Activated naive CD4-positive, alpha-beta T cell treated with anti-CD3 and anti-CD28 coated beads for 36 hours (primary cell): ENCODE data around the gene REV1. TPM values are rescaled to one million over a fixed set of nuclear protein-coding genes. Genes with fewer than 3 reads are reported as not detected.
"Not testable (repeated sequence)": the region's sequence is repeated elsewhere in the genome, so short reads cannot be mapped to it uniquely, and the experiment has no call there.

Source experiments
- CTCF ChIA-PET: fragments of 350-600 bp; sonication (Branson Sonifier 250); formaldehyde crosslinking; loops from one replicate; lab custom pipeline; 2021; ENCODE audit warnings: antibody characterized with exemption; lab: Charles Lee
- DNase-seq: peaks from one replicate; pipeline ENCODE4 v3.0.0-alpha.2; 2020
- H3K27ac Mint-ChIP-seq: one replicate; pipeline ENCODE4 v1.8.0; 2021; ENCODE audit warnings: mild to moderate bottlenecking, mixed read lengths
- H3K27me3 Mint-ChIP-seq: one replicate; pipeline ENCODE4 v1.8.0; 2021; ENCODE audit warnings: low read depth, mixed read lengths
- H3K36me3 Mint-ChIP-seq: one replicate; pipeline ENCODE4 v1.8.0; 2021; ENCODE audit warnings: low read depth, mixed read lengths
- H3K4me1 Mint-ChIP-seq: one replicate; pipeline ENCODE4 v1.8.0; 2021; ENCODE audit warnings: low read depth, mixed read lengths
- H3K4me3 Mint-ChIP-seq: one replicate; pipeline ENCODE4 v1.8.0; 2021; ENCODE audit warnings: mild to moderate bottlenecking, moderate library complexity, mixed read lengths
- H3K9me3 Mint-ChIP-seq: one replicate; pipeline ENCODE4 v1.8.0; 2021; ENCODE audit warnings: mixed read lengths
- intact Hi-C: fragments of 100-400 bp; cut with micrococcal nuclease; formaldehyde crosslinking; loops from one replicate; pipeline ENCODE4 v1.15.1; 2023
- total RNA-seq, 2 experiments: library from RNA; stranded (reverse); gene quantifications; one replicate each; pipeline ENCODE4 v1.2.3, GENCODE V29; 2021

Gene REV1
- total RNA-seq, 2 experiments from 2014 or later = 29.6 to 32.3 TPM

DNA sequence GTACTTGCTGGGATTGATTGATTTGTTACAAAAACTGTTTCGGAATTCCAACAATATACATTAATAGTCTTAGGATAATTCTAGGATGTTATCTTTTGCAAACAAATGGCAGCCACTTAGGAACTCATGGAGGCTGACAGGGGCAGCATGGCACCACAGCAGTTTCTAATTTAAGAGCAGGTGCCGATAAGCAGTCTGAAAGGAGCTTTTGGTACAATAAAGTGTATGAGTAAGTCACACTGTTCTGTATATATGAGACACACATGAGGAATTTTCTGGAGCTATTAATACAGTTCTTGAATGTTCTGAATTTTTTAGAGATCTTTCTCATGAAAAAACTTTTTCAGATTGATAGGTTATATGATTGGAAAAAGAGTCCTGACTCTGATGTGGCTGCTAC lies 100.4 kb downstream of the REV1 start:
- Mint-ChIP-seq H3K9me3 (no peaks in the 10 kb centered on the region), H3K4me3 (no peak overlapping the region), H3K36me3 (peaks cover 24% of the 10 kb centered on the region), H3K27ac (peak overlapping the region; percentile 59), H3K27me3 (no peaks in the 10 kb centered on the region), H3K4me1 (no peaks in the 10 kb centered on the region)
- intact Hi-C loops = no loop called here
- CTCF ChIA-PET = no interaction called here
- no peak for DNase-seq

GRCh38 chr2:99388892-99389291 lies 100.9 kb downstream of the REV1 start:
- DNase-seq = no peak
- peaks cover 23% of the 10 kb centered on the region for H3K36me3 Mint-ChIP-seq
- H3K9me3 Mint-ChIP-seq = no peaks in the 10 kb centered on the region
- CTCF ChIA-PET = interaction anchor here (1.2 kb wide), 1 partner anchor 53 kb away, joined by 4 read pairs; the partner anchor contains the start of gene TXNDC9
- H3K4me3 Mint-ChIP-seq = no peak overlapping the region
- no peaks in the 10 kb centered on the region for H3K27me3 Mint-ChIP-seq
- intact Hi-C loops = no loop called here
- no peaks in the 10 kb centered on the region for H3K4me1 Mint-ChIP-seq
- H3K27ac Mint-ChIP-seq = no peak overlapping the region

GRCh38 chr2:99386011-99386410 lies 103.8 kb downstream of the REV1 start:
- Mint-ChIP-seq H3K9me3 (no peaks in the 10 kb centered on the region), H3K36me3 (peaks cover 31% of the 10 kb centered on the region), H3K4me3 (no peak overlapping the region), H3K27me3 (no peaks in the 10 kb centered on the region), H3K27ac (no peak overlapping the region), H3K4me1 (no peaks in the 10 kb centered on the region)
- no peak for DNase-seq
- intact Hi-C loops = no loop called here
- CTCF ChIA-PET = no interaction called here

DNA sequence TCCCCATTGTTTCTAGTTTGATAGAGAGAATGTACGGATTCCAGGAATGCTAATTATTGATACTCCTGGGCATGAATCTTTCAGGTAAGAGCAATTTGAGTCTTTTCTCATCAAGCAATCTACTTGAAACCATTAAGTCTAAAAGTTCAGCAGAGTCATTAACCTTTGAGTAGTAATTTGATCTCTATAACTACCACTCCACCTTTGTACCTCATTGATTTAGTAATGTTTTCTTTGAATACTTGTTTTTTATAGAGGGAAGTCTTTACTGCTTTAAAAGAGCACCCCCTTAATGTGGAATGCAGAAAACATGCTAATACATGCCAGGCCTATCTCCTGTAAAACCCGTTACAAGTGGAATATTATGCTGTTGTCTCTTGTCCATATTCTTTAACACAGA lies 107.7 kb downstream of the REV1 start:
- Mint-ChIP-seq H3K4me1 (peaks cover 24% of the 10 kb centered on the region), H3K27ac (no peak overlapping the region), H3K4me3 (no peak overlapping the region), H3K9me3 (no peaks in the 10 kb centered on the region), H3K27me3 (no peaks in the 10 kb centered on the region), H3K36me3 (peaks cover 43% of the 10 kb centered on the region)
- DNase-seq = no peak
- CTCF ChIA-PET = interaction anchor here (1.0 kb wide), 1 partner anchor 16 kb away, joined by 3 read pairs; no protein-coding TSS in a partner anchor
- intact Hi-C loops = no loop called here

DNA sequence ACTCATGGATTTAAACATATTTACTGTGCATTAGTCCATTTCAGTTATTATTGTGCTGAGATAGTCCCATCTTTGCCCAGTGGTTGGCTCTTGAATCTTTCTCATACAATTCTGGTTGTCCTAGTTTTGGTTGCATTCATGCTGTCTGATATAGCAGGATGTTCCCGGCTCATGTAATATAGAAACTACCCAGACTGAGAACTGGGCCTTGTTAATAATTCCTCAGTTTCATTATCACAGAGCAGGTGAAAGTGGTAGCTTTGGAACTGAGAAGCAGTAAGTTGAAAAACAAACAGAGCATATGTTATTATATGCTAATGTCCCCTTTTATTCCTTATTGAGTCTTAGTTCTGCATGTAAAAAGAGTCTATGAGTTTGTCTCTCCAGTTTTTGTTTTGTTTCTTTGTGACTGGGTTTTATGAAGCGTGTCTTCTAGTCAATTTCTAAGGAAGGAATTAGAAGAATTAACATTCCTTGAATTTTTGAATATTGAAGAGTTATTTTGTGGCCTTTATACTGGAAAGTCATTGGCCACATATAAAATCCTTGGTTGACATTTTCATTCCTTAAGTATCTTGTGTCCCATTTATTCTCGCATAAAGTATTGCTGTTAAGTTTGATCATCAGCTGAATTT lies 109.3 kb downstream of the REV1 start:
- intact Hi-C loops = no loop called here
- CTCF ChIA-PET = interaction anchor here (0.6 kb wide), 1 partner anchor 9 kb away, joined by 4 read pairs; no protein-coding TSS in a partner anchor
- Mint-ChIP-seq H3K4me1 (peaks cover 35% of the 10 kb centered on the region), H3K27ac (no peak overlapping the region), H3K9me3 (no peaks in the 10 kb centered on the region), H3K27me3 (no peaks in the 10 kb centered on the region), H3K36me3 (peaks cover 49% of the 10 kb centered on the region), H3K4me3 (no peak overlapping the region)
- no peak for DNase-seq

- intact Hi-C loops = loop anchor here (1.0 to 2.0 kb wide), 2 partner anchors 30 to 41 kb away; partner anchors contain the start of genes EIF5B and TXNDC9
- Mint-ChIP-seq H3K4me1 (peaks cover 35% of the 10 kb centered on the region), H3K4me3 (no peak overlapping the region), H3K27ac (no peak overlapping the region), H3K9me3 (no peaks in the 10 kb centered on the region), H3K36me3 (peaks cover 54% of the 10 kb centered on the region), H3K27me3 (no peaks in the 10 kb centered on the region)
- CTCF ChIA-PET = no interaction called here
- DNase-seq = no peak
Measured at GRCh38 chr2:99377879-99378278, 111.9 kb downstream of the REV1 start.

DNA sequence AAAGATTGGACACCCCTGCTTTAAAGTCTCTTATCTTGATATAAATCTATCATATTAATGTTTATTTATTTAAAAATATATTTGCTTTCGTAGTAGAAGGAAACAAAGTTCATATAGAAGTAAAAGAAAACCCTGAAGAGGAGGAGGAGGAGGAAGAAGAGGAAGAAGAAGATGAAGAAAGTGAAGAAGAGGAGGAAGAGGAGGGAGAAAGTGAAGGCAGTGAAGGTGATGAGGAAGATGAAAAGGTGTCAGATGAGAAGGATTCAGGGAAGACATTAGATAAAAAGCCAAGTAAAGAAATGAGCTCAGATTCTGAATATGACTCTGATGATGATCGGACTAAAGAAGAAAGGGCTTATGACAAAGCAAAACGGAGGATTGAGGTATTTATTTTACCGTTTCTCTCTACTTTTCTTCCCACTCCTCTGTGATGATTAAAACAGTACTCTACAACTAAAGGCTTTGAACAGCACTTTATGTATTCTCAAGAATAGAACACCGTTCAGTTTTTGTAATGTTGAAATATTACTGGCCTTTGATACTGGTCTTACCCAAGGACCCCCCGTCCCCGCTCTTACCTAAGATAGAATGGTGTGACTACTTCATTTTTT lies 113.5 kb downstream of the REV1 start:
- Mint-ChIP-seq H3K36me3 (peaks cover 60% of the 10 kb centered on the region), H3K4me3 (no peak overlapping the region), H3K27ac (peak overlapping the region; percentile 57)

GRCh38 chr2:99374747-99375146 lies 115.1 kb downstream of the REV1 start:
- DNase-seq = no peak
- Mint-ChIP-seq H3K27me3 (no peaks in the 10 kb centered on the region), H3K36me3 (peaks cover 54% of the 10 kb centered on the region), H3K4me1 (peaks cover 24% of the 10 kb centered on the region), H3K9me3 (no peaks in the 10 kb centered on the region), H3K4me3 (no peak overlapping the region), H3K27ac (no peak overlapping the region)
- intact Hi-C loops = no loop called here
- CTCF ChIA-PET = interaction anchor here (0.6 to 0.9 kb wide), 2 partner anchors 15 to 25 kb away, joined by 3 to 5 read pairs; no protein-coding TSS in a partner anchor

More for the DNA sequence above, 113.5 kb downstream of the REV1 start:
- intact Hi-C loops = loop anchor here (2.0 kb wide), 1 partner anchor 40 kb away; the partner anchor contains the start of genes EIF5B and TXNDC9
- Mint-ChIP-seq H3K27me3 (no peaks in the 10 kb centered on the region), H3K9me3 (no peaks in the 10 kb centered on the region), H3K4me1 (peaks cover 35% of the 10 kb centered on the region)
- CTCF ChIA-PET = no interaction called here
- DNase-seq = no peak

DNA sequence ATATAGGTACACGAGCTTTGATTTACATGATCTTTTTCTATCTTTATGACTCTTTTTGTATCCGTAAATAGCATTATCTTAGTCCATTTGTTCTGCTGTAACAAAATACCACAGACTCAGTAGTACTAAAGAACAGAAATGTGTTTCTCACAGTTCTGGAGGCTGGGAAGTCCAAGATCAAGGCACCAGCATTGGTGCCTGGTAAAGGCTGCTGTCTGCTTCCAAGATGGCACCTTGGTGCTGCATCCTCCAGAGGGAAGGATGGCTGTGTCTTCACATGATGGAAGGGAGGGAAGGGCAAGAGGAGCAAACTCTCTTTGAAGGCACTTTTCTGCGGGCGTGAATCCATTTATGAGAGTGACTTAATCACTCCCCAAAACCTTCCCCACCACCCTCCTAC lies 116.7 kb downstream of the REV1 start:
- Mint-ChIP-seq H3K4me3 (no peak overlapping the region), H3K27ac (no peak overlapping the region), H3K9me3 (no peaks in the 10 kb centered on the region), H3K4me1 (peaks cover 21% of the 10 kb centered on the region), H3K36me3 (peaks cover 56% of the 10 kb centered on the region), H3K27me3 (no peaks in the 10 kb centered on the region)
- CTCF ChIA-PET = no interaction called here
- intact Hi-C loops = no loop called here
- no peak for DNase-seq

GRCh38 chr2:99368854-99369253 lies 121.0 kb downstream of the REV1 start:
- H3K27me3 Mint-ChIP-seq, H3K27ac Mint-ChIP-seq, DNase-seq, H3K4me3 Mint-ChIP-seq, CTCF ChIA-PET, H3K4me1 Mint-ChIP-seq, H3K9me3 Mint-ChIP-seq, intact Hi-C loops: not testable (repeated sequence)
- peaks cover 56% of the 10 kb centered on the region for H3K36me3 Mint-ChIP-seq

DNA sequence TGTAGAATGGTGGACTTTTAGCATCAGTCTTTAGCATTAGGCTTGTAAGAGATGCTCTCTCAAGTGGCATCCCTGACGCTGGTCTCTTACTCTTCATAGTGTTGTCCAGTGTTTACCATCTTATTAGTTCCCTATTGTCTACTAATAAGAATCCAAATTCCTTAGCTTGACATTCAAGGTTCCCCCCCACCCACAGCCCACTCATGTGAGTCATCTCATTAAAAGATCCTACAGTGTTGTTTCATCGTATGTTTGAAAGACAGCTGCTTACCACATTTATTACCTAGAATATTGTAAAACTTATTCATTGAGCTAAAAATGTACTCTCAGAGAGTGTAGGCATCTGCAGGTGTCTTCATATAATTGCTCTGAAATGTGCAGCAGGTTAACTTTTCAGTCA lies 124.2 kb downstream of the REV1 start:
- H3K4me3 Mint-ChIP-seq = no peak overlapping the region
- no peak overlapping the region for H3K27ac Mint-ChIP-seq

GRCh38 chr2:99356853-99357252 lies 133.0 kb downstream of the REV1 start:
- intact Hi-C loops = no loop called here
- no peak for DNase-seq
- Mint-ChIP-seq H3K36me3 (peaks cover 8% of the 10 kb centered on the region), H3K4me1 (peaks cover 39% of the 10 kb centered on the region), H3K27me3 (no peaks in the 10 kb centered on the region), H3K9me3 (no peaks in the 10 kb centered on the region), H3K27ac (no peak overlapping the region), H3K4me3 (no peak overlapping the region)
- CTCF ChIA-PET = interaction anchor here (1.4 kb wide), 1 partner anchor 14 kb away, joined by 3 read pairs; no protein-coding TSS in a partner anchor

More for the DNA sequence above, 124.2 kb downstream of the REV1 start:
- Mint-ChIP-seq H3K9me3 (no peaks in the 10 kb centered on the region), H3K36me3 (peaks cover 45% of the 10 kb centered on the region), H3K27me3 (no peaks in the 10 kb centered on the region), H3K4me1 (no peaks in the 10 kb centered on the region)
- no peak for DNase-seq
- CTCF ChIA-PET = no interaction called here
- intact Hi-C loops = no loop called here

DNA sequence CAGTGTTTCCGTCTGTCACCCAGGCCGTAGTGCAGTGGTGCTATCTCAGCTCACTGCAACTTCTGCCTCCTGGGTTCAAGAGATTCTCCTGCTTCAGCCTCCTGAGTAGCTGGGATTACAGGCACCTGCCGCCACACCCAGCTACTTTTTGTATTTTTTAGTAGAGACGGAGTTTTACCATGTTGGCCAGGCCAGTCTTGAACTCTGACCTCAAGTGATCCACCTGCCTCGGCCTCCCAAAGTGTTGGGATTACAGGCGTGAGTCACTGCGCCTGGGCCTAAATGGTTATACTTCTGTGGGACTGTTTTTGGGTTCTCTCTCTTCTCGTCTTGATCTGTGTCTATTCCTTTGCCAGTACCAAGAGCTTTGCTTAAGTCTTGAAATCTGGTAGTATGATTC lies 135.0 kb downstream of the REV1 start:
- intact Hi-C loops, H3K27ac Mint-ChIP-seq: not testable (repeated sequence)
- H3K4me1 Mint-ChIP-seq = peaks cover 55% of the 10 kb centered on the region

More for the DNA sequence above, 135.0 kb downstream of the REV1 start:
- H3K36me3 Mint-ChIP-seq, CTCF ChIA-PET, DNase-seq, H3K27me3 Mint-ChIP-seq, H3K4me3 Mint-ChIP-seq, H3K9me3 Mint-ChIP-seq: not testable (repeated sequence)
